Measurements from ENCODE around the gene TENM3.

Gene TENM3

GRCh38 chr4:182562350-182562749, 319.1 kb downstream of the TENM3 start:
- H2BK15ac ChIP-seq (ENCODE audit: low read length) = no peak overlapping the region
- peaks cover 17 to 18% of the 10 kb centered on the region in 2 donors for H3K4me1 ChIP-seq (ENCODE audit: control insufficient read depth in 2 of 2, insufficient read depth in 1 of 2, low read depth in 1 of 2, low read length in 2 of 2)

GRCh38 chr4:182564724-182565369, 321.6 kb downstream of the TENM3 start:
- Histone ChIP-seq H3K4me2 (ENCODE audit: insufficient read depth, low read length, poor library complexity, severe bottlenecking) (no peak overlapping the region), H3K27me3 (ENCODE audit: control insufficient read depth in 3 of 3, insufficient read depth in 3 of 3, low read depth in 1 of 3, low read length in 3 of 3) (no peaks in the 10 kb centered on the region), H2BK12ac (ENCODE audit: low read length) (no peak overlapping the region), H3K14ac (ENCODE audit: low read length) (no peak overlapping the region), H3K79me1 (ENCODE audit: low read depth, low read length) (no peaks in the 10 kb centered on the region), H3K18ac (ENCODE audit: low read length) (no peak overlapping the region), H3K23ac (ENCODE audit: low read depth, low read length, poor library complexity) (no peak overlapping the region), H3K9ac (ENCODE audit: low read depth, low read length, poor library complexity) (no peak overlapping the region), H4K8ac (ENCODE audit: low read depth, low read length) (no peak overlapping the region), H3K9me3 (replicated peaks in 1 of 2; ENCODE audit: control insufficient read depth in 2 of 2, insufficient read depth in 1 of 2, low read depth in 1 of 2, low read length in 2 of 2) (no peaks in the 10 kb centered on the region), H2BK120ac (ENCODE audit: low read depth, low read length) (no peak overlapping the region), H3K27ac (replicated peaks; ENCODE audit: low read length) (no peak overlapping the region), H3K36me3 (replicated peaks in 1 of 2; ENCODE audit: control insufficient read depth in 2 of 2, insufficient read depth in 2 of 2, low read length in 2 of 2) (peaks cover 0 to 8% of the 10 kb centered on the region in 2 donors), H2BK5ac (ENCODE audit: low read length) (no peak overlapping the region), H3K4me3 (ENCODE audit: low read length in 2 of 2) (no peak overlapping the region), H4K91ac (ENCODE audit: low read depth, low read length, poor library complexity) (no peak overlapping the region), H3K4me1 (ENCODE audit: control insufficient read depth in 2 of 2, insufficient read depth in 1 of 2, low read depth in 1 of 2, low read length in 2 of 2) (peaks cover 10 to 12% of the 10 kb centered on the region in 2 donors), H2BK15ac (ENCODE audit: low read length) (no peak overlapping the region), H2AFZ (ENCODE audit: low read length) (no peak overlapping the region), H3K4ac (ENCODE audit: low read length) (no peak overlapping the region), H2AK5ac (ENCODE audit: low read depth, low read length) (no peak overlapping the region)
- DNase-seq (ENCODE audit: low spot score) = no peak
- no CpG with 5 or more reads among the region's 4 CpGs for WGBS, 2 donors (ENCODE audit: extremely low coverage in 2 of 2, insufficient read length in 2 of 2, insufficient replicate concordance in 1 of 2)

More at GRCh38 chr4:182562350-182562749, 319.1 kb downstream of the TENM3 start:
- peak overlapping the region; percentile 31 for H3K18ac ChIP-seq (ENCODE audit: low read length)
- H4K8ac ChIP-seq (ENCODE audit: low read depth, low read length) = no peak overlapping the region
- DNase-seq (ENCODE audit: low spot score) = no peak
- H2AK5ac ChIP-seq (ENCODE audit: low read depth, low read length) = no peak overlapping the region
- no peak overlapping the region for H3K23ac ChIP-seq (ENCODE audit: low read depth, low read length, poor library complexity)
- no peak overlapping the region for H3K4me3 ChIP-seq (ENCODE audit: low read length in 2 of 2)
- H2AFZ ChIP-seq (ENCODE audit: low read length) = no peak overlapping the region
- no peaks in the 10 kb centered on the region for H3K27me3 ChIP-seq (ENCODE audit: control insufficient read depth in 3 of 3, insufficient read depth in 3 of 3, low read depth in 1 of 3, low read length in 3 of 3)
- no peak overlapping the region for H3K9ac ChIP-seq (ENCODE audit: low read depth, low read length, poor library complexity)
- H2BK5ac ChIP-seq (ENCODE audit: low read length) = no peak overlapping the region
- H3K4ac ChIP-seq (ENCODE audit: low read length) = no peak overlapping the region
- H3K9me3 ChIP-seq (replicated peaks in 1 of 2; ENCODE audit: control insufficient read depth in 2 of 2, insufficient read depth in 1 of 2, low read depth in 1 of 2, low read length in 2 of 2) = peaks cover 0 to 4% of the 10 kb centered on the region in 2 donors
- no peak overlapping the region for H2BK12ac ChIP-seq (ENCODE audit: low read length)
- H3K4me2 ChIP-seq (ENCODE audit: insufficient read depth, low read length, poor library complexity, severe bottlenecking) = no peak overlapping the region
- no peaks in the 10 kb centered on the region for H3K79me1 ChIP-seq (ENCODE audit: low read depth, low read length)
- H3K36me3 ChIP-seq (replicated peaks in 1 of 2; ENCODE audit: control insufficient read depth in 2 of 2, insufficient read depth in 2 of 2, low read length in 2 of 2) = peaks cover 0 to 8% of the 10 kb centered on the region in 2 donors
- no peak overlapping the region for H3K27ac ChIP-seq (replicated peaks; ENCODE audit: low read length)
- no peak overlapping the region for H3K14ac ChIP-seq (ENCODE audit: low read length)
- H2BK120ac ChIP-seq (ENCODE audit: low read depth, low read length) = no peak overlapping the region
- WGBS, 2 donors (ENCODE audit: extremely low coverage in 2 of 2, insufficient read length in 2 of 2, insufficient replicate concordance in 1 of 2) = no CpG with 5 or more reads among the region's 3 CpGs
- no peak overlapping the region for H4K91ac ChIP-seq (ENCODE audit: low read depth, low read length, poor library complexity)

GRCh38 chr4:182567119-182567518, 323.9 kb downstream of the TENM3 start:
- no peak for DNase-seq (ENCODE audit: low spot score)
- Histone ChIP-seq H3K14ac (ENCODE audit: low read length) (no peak overlapping the region), H3K79me1 (ENCODE audit: low read depth, low read length) (no peaks in the 10 kb centered on the region), H4K8ac (ENCODE audit: low read depth, low read length) (no peak overlapping the region), H2BK120ac (ENCODE audit: low read depth, low read length) (no peak overlapping the region), H3K4me2 (ENCODE audit: insufficient read depth, low read length, poor library complexity, severe bottlenecking) (no peak overlapping the region), H3K27ac (replicated peaks; ENCODE audit: low read length) (no peak overlapping the region), H3K18ac (ENCODE audit: low read length) (no peak overlapping the region), H2BK15ac (ENCODE audit: low read length) (no peak overlapping the region), H2BK5ac (ENCODE audit: low read length) (no peak overlapping the region), H3K9ac (ENCODE audit: low read depth, low read length, poor library complexity) (no peak overlapping the region), H3K27me3 (ENCODE audit: control insufficient read depth in 3 of 3, insufficient read depth in 3 of 3, low read depth in 1 of 3, low read length in 3 of 3) (no peaks in the 10 kb centered on the region), H3K36me3 (replicated peaks in 1 of 2; ENCODE audit: control insufficient read depth in 2 of 2, insufficient read depth in 2 of 2, low read length in 2 of 2) (peaks cover 0 to 8% of the 10 kb centered on the region in 2 donors), H2BK12ac (ENCODE audit: low read length) (no peak overlapping the region), H3K4me3 (ENCODE audit: low read length in 2 of 2) (no peak overlapping the region), H2AFZ (ENCODE audit: low read length) (no peak overlapping the region), H3K4me1 (ENCODE audit: control insufficient read depth in 2 of 2, insufficient read depth in 1 of 2, low read depth in 1 of 2, low read length in 2 of 2) (peaks cover 2 to 8% of the 10 kb centered on the region in 2 donors), H3K4ac (ENCODE audit: low read length) (no peak overlapping the region), H3K9me3 (replicated peaks in 1 of 2; ENCODE audit: control insufficient read depth in 2 of 2, insufficient read depth in 1 of 2, low read depth in 1 of 2, low read length in 2 of 2) (no peaks in the 10 kb centered on the region), H3K23ac (ENCODE audit: low read depth, low read length, poor library complexity) (no peak overlapping the region), H2AK5ac (ENCODE audit: low read depth, low read length) (no peak overlapping the region), H4K91ac (ENCODE audit: low read depth, low read length, poor library complexity) (no peak overlapping the region)
- no CpG with 5 or more reads among the region's 6 CpGs for WGBS, 2 donors (ENCODE audit: extremely low coverage in 2 of 2, insufficient read length in 2 of 2, insufficient replicate concordance in 1 of 2)

- no peaks in the 10 kb centered on the region for H3K9me3 ChIP-seq (replicated peaks in 1 of 2; ENCODE audit: control insufficient read depth in 2 of 2, insufficient read depth in 1 of 2, low read depth in 1 of 2, low read length in 2 of 2)
These were observed 326.4 kb downstream of the TENM3 start for GRCh38 chr4:182569561-182569960.

More at GRCh38 chr4:182569561-182569960, 326.4 kb downstream of the TENM3 start:
- Histone ChIP-seq H2BK5ac (ENCODE audit: low read length) (no peak overlapping the region), H3K23ac (ENCODE audit: low read depth, low read length, poor library complexity) (no peak overlapping the region), H3K4me2 (ENCODE audit: insufficient read depth, low read length, poor library complexity, severe bottlenecking) (no peak overlapping the region), H2AK5ac (ENCODE audit: low read depth, low read length) (no peak overlapping the region), H3K4ac (ENCODE audit: low read length) (no peak overlapping the region), H2AFZ (ENCODE audit: low read length) (no peak overlapping the region), H4K8ac (ENCODE audit: low read depth, low read length) (no peak overlapping the region), H3K79me1 (ENCODE audit: low read depth, low read length) (no peaks in the 10 kb centered on the region), H3K4me3 (ENCODE audit: low read length in 2 of 2) (no peak overlapping the region), H3K36me3 (replicated peaks in 1 of 2; ENCODE audit: control insufficient read depth in 2 of 2, insufficient read depth in 2 of 2, low read length in 2 of 2) (no peaks in the 10 kb centered on the region), H2BK15ac (ENCODE audit: low read length) (no peak overlapping the region), H4K91ac (ENCODE audit: low read depth, low read length, poor library complexity) (no peak overlapping the region), H3K4me1 (ENCODE audit: control insufficient read depth in 2 of 2, insufficient read depth in 1 of 2, low read depth in 1 of 2, low read length in 2 of 2) (peaks cover 2 to 6% of the 10 kb centered on the region in 2 donors), H3K18ac (ENCODE audit: low read length) (no peak overlapping the region), H2BK120ac (ENCODE audit: low read depth, low read length) (no peak overlapping the region), H3K14ac (ENCODE audit: low read length) (no peak overlapping the region), H3K27me3 (ENCODE audit: control insufficient read depth in 3 of 3, insufficient read depth in 3 of 3, low read depth in 1 of 3, low read length in 3 of 3) (no peaks in the 10 kb centered on the region), H2BK12ac (ENCODE audit: low read length) (no peak overlapping the region), H3K27ac (replicated peaks; ENCODE audit: low read length) (no peak overlapping the region), H3K9ac (ENCODE audit: low read depth, low read length, poor library complexity) (no peak overlapping the region)
- DNase-seq (ENCODE audit: low spot score) = no peak
- WGBS, 2 donors (ENCODE audit: extremely low coverage in 2 of 2, insufficient read length in 2 of 2, insufficient replicate concordance in 1 of 2) = no CpG with 5 or more reads among the region's 4 CpGs

Measured in neuronal stem cell (in vitro differentiated cells).